Neural progenitor cell (in vitro differentiated cells): ENCODE measurements around the gene SPG21.

Experiments
- CTCF ChIP-seq: fragments of 200-600 bp; sonication (generic); IDR thresholded peaks from 2 replicates; pipeline ENCODE4 v1.5.1; 2017; ENCODE audit warnings: antibody characterized with exemption, mild to moderate bottlenecking
- EZH2phosphoT487 ChIP-seq: fragments of 200-600 bp; sonication (generic); IDR thresholded peaks from 2 replicates; pipeline ENCODE4 v1.6.1; 2017; ENCODE audit warnings: antibody characterized with exemption

- TF ChIP-seq EZH2phosphoT487 (no peak), CTCF (no peak)
Observed at GRCh38 chr15:65004993-65005392, 15.3 kb upstream of the SPG21 start.
